ENCODE data around the gene IL17F.

Gene IL17F

DNA sequence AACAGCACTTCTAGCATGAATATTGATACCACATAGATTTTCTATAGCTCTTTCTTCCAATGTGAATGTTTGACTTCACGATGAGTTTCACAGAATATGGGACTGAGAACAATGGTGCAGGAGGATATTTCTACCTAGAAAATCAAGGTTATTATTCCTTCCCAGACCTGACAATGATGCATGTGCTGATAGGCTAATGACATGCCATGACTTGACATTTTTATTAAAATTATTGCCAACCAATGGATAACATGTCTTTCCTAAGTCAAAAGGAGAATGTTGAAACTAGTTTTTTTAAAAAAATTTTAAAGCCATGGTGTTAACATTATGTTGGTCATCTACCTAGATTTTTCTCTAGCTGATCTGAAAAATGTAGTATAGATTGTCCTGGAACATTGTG is 57.2 kb downstream of the IL17F start:
- no peak for DNase-seq (ENCODE audit: low read depth)

All from activated T-cell treated with anti-CD3 and anti-CD28 coated beads for 1 hour (primary cell).